Frontal cortex (tissue), 1 donor: ENCODE data around the gene CXADR. TPM values are rescaled to one million over a fixed set of nuclear protein-coding genes. Genes with fewer than 3 reads are reported as not detected.

ENCODE experiments used
- small RNA-seq: library from RNA; depleted of rRNA; stranded (forward); fragments of <200 nt; gene quantifications from one replicate; pipeline ENCODE3, GENCODE V24; 2014
- total RNA-seq: library from RNA; depleted of rRNA; stranded (reverse); fragments of >200 nt; gene quantifications from one replicate; pipeline ENCODE4 v1.2.3, GENCODE V29; 2014

CXADR gene
- total RNA-seq, 1 donor from 2014 or later: 405 TPM

Small RNA genes within 50 kb of the gene (small RNA-seq; reads per million reads assigned to genes)
- gene RF00019 (not detected), gene RN7SL163P (not detected), gene RPL39P40 (not detected)

Other genes starting within 250 kb of the CXADR start
- 20.8 TPM for gene BTG3, start 99.9 kb downstream of the CXADR start, total RNA-seq